Measurements from ENCODE around the gene KIAA0513. TPM values are rescaled to one million over a fixed set of nuclear protein-coding genes. Genes with fewer than 3 reads are reported as not detected.
"Not testable (repeated sequence)": the region's sequence is repeated elsewhere in the genome, so short reads cannot be mapped to it uniquely, and the experiment has no call there.

Gene KIAA0513
- total and polyA plus RNA-seq, 2 experiments from 2014 or later = 5.3 to 5.4 TPM

GRCh38 chr16:85029408-85029784 lies 1.8 kb downstream of the KIAA0513 start:
- in situ Hi-C loops (cut with MboI) = no loop called here
- peak overlapping the region; percentile 89 for H3K9ac ChIP-seq
- no peaks in the 10 kb centered on the region for H3K9me3 ChIP-seq (ENCODE audit: low read depth)
- WGBS, 2 experiments (ENCODE audit: low coverage in 1 of 2, low lambda C conversion rate in 2 of 2, missing lambda C conversion rate in 2 of 2) = 2% methylated on average over 4 of the region's 4 CpGs
- H3K36me3 ChIP-seq (ENCODE audit: low read depth) = no peaks in the 10 kb centered on the region
- H3K4me2 ChIP-seq (ENCODE audit: unreplicated experiment) = peak overlapping the region; percentile 98
- H3K27ac ChIP-seq = peak overlapping the region; percentile 85
- DNase-seq = peak; percentile 86
- no peaks in the 10 kb centered on the region for H3K27me3 ChIP-seq (replicated peaks; ENCODE audit: insufficient read depth)
- H3K79me2 ChIP-seq (ENCODE audit: insufficient read depth) = no peaks in the 10 kb centered on the region
- no peak for TF ChIP-seq EZH2 (IDR thresholded peaks at IDR 0.05; ENCODE audit: insufficient read depth, poor library complexity, severe bottlenecking)
- no peak for TF ChIP-seq EZH2phosphoT487 (IDR thresholded peaks at IDR 0.05; ENCODE audit: insufficient read depth, low read depth)
- H3K9me2 ChIP-seq (ENCODE audit: insufficient read depth) = no peaks in the 10 kb centered on the region
- no peaks in the 10 kb centered on the region for H4K20me1 ChIP-seq (ENCODE audit: insufficient read depth)
- peaks cover 26% of the 10 kb centered on the region for H3K4me1 ChIP-seq (ENCODE audit: insufficient read depth)
- peak overlapping the region; percentile 87 for H3K4me3 ChIP-seq
- peak overlapping the region; percentile 79 for H2AFZ ChIP-seq
- peaks cover 20% of the 10 kb centered on the region for H3F3A ChIP-seq (ENCODE audit: insufficient read depth)

GRCh38 chr16:85029981-85030401 lies 2.4 kb downstream of the KIAA0513 start:
- Histone ChIP-seq H4K20me1 (ENCODE audit: insufficient read depth) (no peaks in the 10 kb centered on the region), H3F3A (ENCODE audit: insufficient read depth) (peaks cover 20% of the 10 kb centered on the region), H3K27me3 (replicated peaks; ENCODE audit: insufficient read depth) (no peaks in the 10 kb centered on the region), H3K79me2 (ENCODE audit: insufficient read depth) (no peaks in the 10 kb centered on the region), H3K27ac (no peak overlapping the region), H3K9ac (no peak overlapping the region), H2AFZ (no peak overlapping the region), H3K4me3 (no peak overlapping the region; the same call in 1 of the 2 replicates), H3K4me2 (ENCODE audit: unreplicated experiment) (no peak overlapping the region), H3K9me3 (ENCODE audit: low read depth) (no peaks in the 10 kb centered on the region), H3K4me1 (ENCODE audit: insufficient read depth) (peaks cover 26% of the 10 kb centered on the region), H3K36me3 (ENCODE audit: low read depth) (no peaks in the 10 kb centered on the region), H3K9me2 (ENCODE audit: insufficient read depth) (no peaks in the 10 kb centered on the region)
- in situ Hi-C loops (cut with MboI) = no loop called here
- TF ChIP-seq EZH2phosphoT487 (IDR thresholded peaks at IDR 0.05; ENCODE audit: insufficient read depth, low read depth) (no peak), EZH2 (IDR thresholded peaks at IDR 0.05; ENCODE audit: insufficient read depth, poor library complexity, severe bottlenecking) (no peak)
- no peak for DNase-seq
- 83 to 84% methylated on average over 16 of the region's 16 CpGs for WGBS, 2 experiments (ENCODE audit: low coverage in 1 of 2, low lambda C conversion rate in 2 of 2, missing lambda C conversion rate in 2 of 2)

- H2AFZ ChIP-seq = no peak overlapping the region
- H3K36me3 ChIP-seq (ENCODE audit: low read depth) = no peaks in the 10 kb centered on the region
- TF ChIP-seq EZH2 (IDR thresholded peaks at IDR 0.05; ENCODE audit: insufficient read depth, poor library complexity, severe bottlenecking) = no peak
- no peak for TF ChIP-seq EZH2phosphoT487 (IDR thresholded peaks at IDR 0.05; ENCODE audit: insufficient read depth, low read depth)
- H3K9ac ChIP-seq = no peak overlapping the region
- no peaks in the 10 kb centered on the region for H3K9me3 ChIP-seq (ENCODE audit: low read depth)
- H3K4me1 ChIP-seq (ENCODE audit: insufficient read depth) = peaks cover 21% of the 10 kb centered on the region
- no peaks in the 10 kb centered on the region for H4K20me1 ChIP-seq (ENCODE audit: insufficient read depth)
- no peak for DNase-seq
- H3K79me2 ChIP-seq (ENCODE audit: insufficient read depth) = no peaks in the 10 kb centered on the region
- no peaks in the 10 kb centered on the region for H3K27me3 ChIP-seq (replicated peaks; ENCODE audit: insufficient read depth)
- no peak overlapping the region for H3K4me2 ChIP-seq (ENCODE audit: unreplicated experiment)
- 92 to 93% methylated on average over 5 of the region's 5 CpGs for WGBS, 2 experiments (ENCODE audit: low coverage in 1 of 2, low lambda C conversion rate in 2 of 2, missing lambda C conversion rate in 2 of 2)
- H3K4me3 ChIP-seq = no peak overlapping the region
- H3K9me2 ChIP-seq (ENCODE audit: insufficient read depth) = no peaks in the 10 kb centered on the region
- no peak overlapping the region for H3K27ac ChIP-seq
- in situ Hi-C loops (cut with MboI) = no loop called here
- H3F3A ChIP-seq (ENCODE audit: insufficient read depth) = peaks cover 20% of the 10 kb centered on the region
Measured at GRCh38 chr16:85031451-85031850, 3.9 kb downstream of the KIAA0513 start.

GRCh38 chr16:85032187-85032586 lies 4.6 kb downstream of the KIAA0513 start:
- H3K79me2 ChIP-seq (ENCODE audit: insufficient read depth); H3K4me2 ChIP-seq (ENCODE audit: unreplicated experiment); H2AFZ ChIP-seq; H3K9ac ChIP-seq; H3K27me3 ChIP-seq (replicated peaks; ENCODE audit: insufficient read depth); H3K27ac ChIP-seq; H3K36me3 ChIP-seq (ENCODE audit: low read depth); H4K20me1 ChIP-seq (ENCODE audit: insufficient read depth); H3K9me3 ChIP-seq (ENCODE audit: low read depth); in situ Hi-C loops (cut with MboI); H3K4me3 ChIP-seq; DNase-seq; H3K9me2 ChIP-seq (ENCODE audit: insufficient read depth): not testable (repeated sequence)
- WGBS, 2 experiments (ENCODE audit: low coverage in 1 of 2, low lambda C conversion rate in 2 of 2, missing lambda C conversion rate in 2 of 2) = 98 to 99% methylated on average over 4 of the region's 4 CpGs
- peaks cover 17% of the 10 kb centered on the region for H3K4me1 ChIP-seq (ENCODE audit: insufficient read depth)
- peaks cover 20% of the 10 kb centered on the region for H3F3A ChIP-seq (ENCODE audit: insufficient read depth)

- no peak overlapping the region for H3K4me2 ChIP-seq (ENCODE audit: unreplicated experiment)
- no peaks in the 10 kb centered on the region for H3K9me2 ChIP-seq (ENCODE audit: insufficient read depth)
- H3K4me1 ChIP-seq (ENCODE audit: insufficient read depth) = peaks cover 16% of the 10 kb centered on the region
- H3F3A ChIP-seq (ENCODE audit: insufficient read depth) = peaks cover 18% of the 10 kb centered on the region
- no peaks in the 10 kb centered on the region for H3K9me3 ChIP-seq (ENCODE audit: low read depth)
- in situ Hi-C loops (cut with MboI) = no loop called here
- H3K27ac ChIP-seq = no peak overlapping the region
- H3K79me2 ChIP-seq (ENCODE audit: insufficient read depth) = no peaks in the 10 kb centered on the region
- TF ChIP-seq EZH2phosphoT487 (IDR thresholded peaks at IDR 0.05; ENCODE audit: insufficient read depth, low read depth) = no peak
- TF ChIP-seq EZH2 (IDR thresholded peaks at IDR 0.05; ENCODE audit: insufficient read depth, poor library complexity, severe bottlenecking) = no peak
- no peaks in the 10 kb centered on the region for H3K36me3 ChIP-seq (ENCODE audit: low read depth)
- H3K9ac ChIP-seq = no peak overlapping the region
- no peak overlapping the region for H2AFZ ChIP-seq
- H3K4me3 ChIP-seq = no peak overlapping the region
- 89% methylated on average over 17 of the region's 17 CpGs for WGBS, 2 experiments (ENCODE audit: low coverage in 1 of 2, low lambda C conversion rate in 2 of 2, missing lambda C conversion rate in 2 of 2)
- no peaks in the 10 kb centered on the region for H4K20me1 ChIP-seq (ENCODE audit: insufficient read depth)
- no peak for DNase-seq
- no peaks in the 10 kb centered on the region for H3K27me3 ChIP-seq (replicated peaks; ENCODE audit: insufficient read depth)
Measured at GRCh38 chr16:85033171-85033570, 5.6 kb downstream of the KIAA0513 start.

Measured in GM23248 (cell line).